Bronchial epithelial cell (primary cell): ENCODE measurements around the gene RRP9. TPM values are rescaled to one million over a fixed set of nuclear protein-coding genes. Genes with fewer than 3 reads are reported as not detected.

Source experiments
- DNase-seq: peaks from one replicate; pipeline ENCODE4 v3.0.0-alpha.2; 2010; ENCODE audit warnings: low read depth
- FAIRE-seq: peaks from 2 replicates; lab custom pipeline; 2011; peaks lifted over from hg19 to GRCh38; lab: Jason Lieb, UNC
- H3K27me3 ChIP-seq: 2 replicates; pipeline ENCODE4 v1.5.1; 2011; ENCODE audit warnings: low read length; ENCODE audit not compliant: control insufficient read depth, insufficient read depth
- H3K36me3 ChIP-seq: 2 replicates; pipeline ENCODE4 v1.5.1; 2011; ENCODE audit warnings: low read length; ENCODE audit not compliant: control insufficient read depth, insufficient read depth
- H3K4me3 ChIP-seq: 2 replicates; pipeline ENCODE4 v1.5.1; 2011; ENCODE audit warnings: mild to moderate bottlenecking, low read depth, low read length, control low read depth
- total RNA-seq: library from RNA; depleted of rRNA; stranded (reverse); fragments of >200 nt; gene quantifications from 2 replicates; pipeline ENCODE4 v1.2.1, GENCODE V29; 2014
- TF ChIP-seq, protein P1 (sequence below): IDR thresholded peaks from 2 replicates; pipeline ENCODE4 v1.5.1; 2011; ENCODE audit warnings: mild to moderate bottlenecking, moderate library complexity, low read length, control low read depth, inconsistent platforms; ENCODE audit not compliant: insufficient read depth, severe bottlenecking

RRP9 gene
- total RNA-seq, 1 donor from 2014 or later, result 70.8 TPM

GRCh38 chr3:51934139-51934850 is 7.4 kb downstream of the RRP9 start:
- Histone ChIP-seq H3K27me3 (no peaks in the 10 kb centered on the region), H3K36me3 (peaks cover 43% of the 10 kb centered on the region), H3K4me3 (no peak overlapping the region)
- DNase-seq (no peak), FAIRE-seq (peak; percentile 40)
- TF ChIP-seq, protein P1, sequence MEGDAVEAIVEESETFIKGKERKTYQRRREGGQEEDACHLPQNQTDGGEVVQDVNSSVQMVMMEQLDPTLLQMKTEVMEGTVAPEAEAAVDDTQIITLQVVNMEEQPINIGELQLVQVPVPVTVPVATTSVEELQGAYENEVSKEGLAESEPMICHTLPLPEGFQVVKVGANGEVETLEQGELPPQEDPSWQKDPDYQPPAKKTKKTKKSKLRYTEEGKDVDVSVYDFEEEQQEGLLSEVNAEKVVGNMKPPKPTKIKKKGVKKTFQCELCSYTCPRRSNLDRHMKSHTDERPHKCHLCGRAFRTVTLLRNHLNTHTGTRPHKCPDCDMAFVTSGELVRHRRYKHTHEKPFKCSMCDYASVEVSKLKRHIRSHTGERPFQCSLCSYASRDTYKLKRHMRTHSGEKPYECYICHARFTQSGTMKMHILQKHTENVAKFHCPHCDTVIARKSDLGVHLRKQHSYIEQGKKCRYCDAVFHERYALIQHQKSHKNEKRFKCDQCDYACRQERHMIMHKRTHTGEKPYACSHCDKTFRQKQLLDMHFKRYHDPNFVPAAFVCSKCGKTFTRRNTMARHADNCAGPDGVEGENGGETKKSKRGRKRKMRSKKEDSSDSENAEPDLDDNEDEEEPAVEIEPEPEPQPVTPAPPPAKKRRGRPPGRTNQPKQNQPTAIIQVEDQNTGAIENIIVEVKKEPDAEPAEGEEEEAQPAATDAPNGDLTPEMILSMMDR, result no peak

- FAIRE-seq (no peak), DNase-seq (no peak)
- Histone ChIP-seq H3K27me3 (no peaks in the 10 kb centered on the region), H3K36me3 (peaks cover 39% of the 10 kb centered on the region), H3K4me3 (no peak overlapping the region)
- TF ChIP-seq, protein P1, result no peak
Measured at GRCh38 chr3:51933471-51934138, 8.1 kb downstream of the RRP9 start.

DNA sequence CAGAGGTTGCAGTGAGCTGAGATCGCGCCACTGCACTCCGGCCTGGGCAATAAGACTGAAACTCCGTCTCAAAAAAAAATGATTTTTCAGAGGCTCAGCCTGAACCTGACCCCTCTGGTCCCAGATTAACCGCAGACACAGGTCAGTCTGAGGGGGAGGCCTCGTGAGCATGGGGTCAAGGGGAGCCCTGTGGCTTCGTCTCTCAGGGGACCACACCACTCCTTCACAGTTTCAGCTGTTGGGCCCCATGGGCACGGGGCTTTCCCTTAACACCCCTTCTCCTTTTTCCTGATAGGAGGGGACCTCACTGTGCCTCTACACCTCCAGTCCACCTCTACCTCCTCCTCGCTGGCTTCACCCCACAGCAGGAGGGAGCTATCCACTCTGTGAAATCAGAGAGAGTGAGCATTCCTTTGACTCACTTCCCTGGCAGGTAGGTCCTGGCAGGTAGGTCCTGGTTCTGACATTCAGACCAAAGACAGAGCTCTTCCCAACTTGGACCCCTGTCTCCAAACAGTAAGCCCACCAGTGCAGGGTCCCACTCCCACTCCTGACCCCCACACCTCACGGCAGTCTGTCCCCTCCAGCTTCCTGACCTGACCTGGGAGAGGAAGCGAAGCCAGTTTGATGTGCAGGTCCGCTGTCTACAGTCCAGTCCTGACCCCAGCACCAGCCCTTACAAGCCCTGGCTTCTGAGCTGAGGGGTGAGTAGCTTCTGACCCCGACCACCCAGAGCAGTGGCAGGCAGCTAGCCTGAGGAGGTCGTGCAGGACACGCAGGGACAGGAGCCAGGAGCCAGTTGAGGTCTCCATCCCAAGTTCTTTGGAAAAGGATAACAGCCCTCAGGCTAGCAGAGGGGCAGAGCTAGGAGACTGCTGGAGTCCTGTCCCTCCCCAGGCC is 9.0 kb downstream of the RRP9 start:
- no peak overlapping the region for H3K4me3 ChIP-seq

GRCh38 chr3:51931756-51932155 is 9.9 kb downstream of the RRP9 start:
- DNase-seq, result no peak
- TF ChIP-seq, protein P1, result no peak
- peaks cover 26% of the 10 kb centered on the region for H3K36me3 ChIP-seq
- no peak overlapping the region for H3K4me3 ChIP-seq
- H3K27me3 ChIP-seq, result no peaks in the 10 kb centered on the region
- FAIRE-seq, result no peak

More for the DNA sequence above, 9.0 kb downstream of the RRP9 start:
- FAIRE-seq (peak; percentile 52), DNase-seq (no peak)
- Histone ChIP-seq H3K27me3 (no peaks in the 10 kb centered on the region), H3K36me3 (peaks cover 35% of the 10 kb centered on the region)
- TF ChIP-seq, protein P1, result no peak

- H3K36me3 ChIP-seq, result peaks cover 21% of the 10 kb centered on the region
- DNase-seq (no peak), FAIRE-seq (no peak)
- no peaks in the 10 kb centered on the region for H3K27me3 ChIP-seq
- H3K4me3 ChIP-seq, result no peak overlapping the region
- TF ChIP-seq, protein P1, result no peak
Measured at GRCh38 chr3:51930439-51930838, 11.3 kb downstream of the RRP9 start.
